Colonic mucosa (tissue), 4 donors: ENCODE data around the gene UNC13B. TPM values are rescaled to one million over a fixed set of nuclear protein-coding genes. Genes with fewer than 3 reads are reported as not detected.

ENCODE experiments used
- DNase-seq: peaks from one replicate; pipeline ENCODE4 v3.0.0-alpha.2; 2020
- H3K27ac ChIP-seq: fragments of 200-600 bp; one replicate; pipeline ENCODE4 v1.8.0; 2021
- H3K27me3 ChIP-seq: fragments of 200-600 bp; one replicate; pipeline ENCODE4 v1.8.0; 2021
- H3K36me3 ChIP-seq: fragments of 200-600 bp; one replicate; pipeline ENCODE4 v1.8.0; 2021
- H3K4me1 ChIP-seq: fragments of 200-600 bp; one replicate; pipeline ENCODE4 v1.8.0; 2021; ENCODE audit warnings: mild to moderate bottlenecking
- H3K4me3 ChIP-seq: fragments of 200-600 bp; one replicate; pipeline ENCODE4 v1.8.0; 2021
- H3K9ac ChIP-seq, 2 donors: one replicate each; pipeline ENCODE4 v1.7.0; 2013; ENCODE audit warnings: control low read depth in 2 of 2, low read depth in 2 of 2, low read length in 2 of 2
- H3K9me3 ChIP-seq: fragments of 200-600 bp; one replicate; pipeline ENCODE4 v1.8.0; 2021
- intact Hi-C: fragments of 100-400 bp; cut with DNase I; formaldehyde crosslinking; loops from one replicate; pipeline ENCODE4 v1.14.1; 2022
- total RNA-seq, 2 donors: library from RNA; stranded (reverse); fragmentation: NEBNext Ultra II Directional in 1 of 2; extraction: Animal tissue kit (Norgen Biotek cat#: 25700) in 1 of 2; gene quantifications; one replicate each; pipeline ENCODE4 v1.2.1, GENCODE V29; 2021
- TF ChIP-seq, protein P1 (sequence below): fragments of 200-600 bp; IDR thresholded peaks from one replicate; pipeline ENCODE4 v1.8.0; 2022; ENCODE audit warnings: antibody characterized with exemption, mild to moderate bottlenecking
- donor health status: healthy.
- donor health status: DM: no; HTN: no; CAD: no.
- donor health status: DM: no; HTN: no; CAD: no.

Gene UNC13B
- total RNA-seq, 2 donors from 2014 or later, result 43.6 to 56.1 TPM

DNA sequence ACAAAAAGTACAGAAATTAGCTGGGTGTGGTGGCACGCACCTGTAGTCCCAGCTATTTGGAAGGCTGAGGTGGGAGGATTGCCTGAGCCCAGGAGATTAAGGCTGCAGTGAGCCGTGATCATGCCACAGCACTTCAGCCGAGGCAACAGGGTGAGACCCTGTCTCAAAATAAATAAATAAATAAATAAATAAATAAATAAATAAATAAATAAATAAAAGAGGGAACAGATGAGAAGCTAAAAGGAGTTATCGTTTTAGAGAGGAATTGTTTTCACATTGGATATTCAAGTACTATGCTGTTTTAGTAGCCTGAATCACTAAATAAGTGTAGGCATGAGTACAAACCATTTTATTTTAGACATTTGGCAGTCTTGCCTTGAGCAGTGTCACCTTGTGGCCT lies 151.7 kb downstream of the UNC13B start:
- Histone ChIP-seq H3K4me3 (no peak overlapping the region), H3K36me3 (peaks cover 7% of the 10 kb centered on the region), H3K9me3 (no peaks in the 10 kb centered on the region), H3K9ac (no peak overlapping the region), H3K27ac (no peak overlapping the region), H3K27me3 (no peaks in the 10 kb centered on the region), H3K4me1 (no peaks in the 10 kb centered on the region)
- TF ChIP-seq, protein P1, sequence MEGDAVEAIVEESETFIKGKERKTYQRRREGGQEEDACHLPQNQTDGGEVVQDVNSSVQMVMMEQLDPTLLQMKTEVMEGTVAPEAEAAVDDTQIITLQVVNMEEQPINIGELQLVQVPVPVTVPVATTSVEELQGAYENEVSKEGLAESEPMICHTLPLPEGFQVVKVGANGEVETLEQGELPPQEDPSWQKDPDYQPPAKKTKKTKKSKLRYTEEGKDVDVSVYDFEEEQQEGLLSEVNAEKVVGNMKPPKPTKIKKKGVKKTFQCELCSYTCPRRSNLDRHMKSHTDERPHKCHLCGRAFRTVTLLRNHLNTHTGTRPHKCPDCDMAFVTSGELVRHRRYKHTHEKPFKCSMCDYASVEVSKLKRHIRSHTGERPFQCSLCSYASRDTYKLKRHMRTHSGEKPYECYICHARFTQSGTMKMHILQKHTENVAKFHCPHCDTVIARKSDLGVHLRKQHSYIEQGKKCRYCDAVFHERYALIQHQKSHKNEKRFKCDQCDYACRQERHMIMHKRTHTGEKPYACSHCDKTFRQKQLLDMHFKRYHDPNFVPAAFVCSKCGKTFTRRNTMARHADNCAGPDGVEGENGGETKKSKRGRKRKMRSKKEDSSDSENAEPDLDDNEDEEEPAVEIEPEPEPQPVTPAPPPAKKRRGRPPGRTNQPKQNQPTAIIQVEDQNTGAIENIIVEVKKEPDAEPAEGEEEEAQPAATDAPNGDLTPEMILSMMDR, result no peak
- DNase-seq, result no peak
- intact Hi-C loops, result no loop called here

- TF ChIP-seq, protein P1, result no peak
- Histone ChIP-seq H3K27ac (no peak overlapping the region), H3K4me1 (no peaks in the 10 kb centered on the region), H3K9ac (no peak overlapping the region), H3K36me3 (peaks cover 7% of the 10 kb centered on the region), H3K27me3 (no peaks in the 10 kb centered on the region), H3K4me3 (no peak overlapping the region), H3K9me3 (no peaks in the 10 kb centered on the region)
- intact Hi-C loops, result no loop called here
- no peak for DNase-seq
These were observed 152.1 kb downstream of the UNC13B start for GRCh38 chr9:35313916-35314315.

DNA sequence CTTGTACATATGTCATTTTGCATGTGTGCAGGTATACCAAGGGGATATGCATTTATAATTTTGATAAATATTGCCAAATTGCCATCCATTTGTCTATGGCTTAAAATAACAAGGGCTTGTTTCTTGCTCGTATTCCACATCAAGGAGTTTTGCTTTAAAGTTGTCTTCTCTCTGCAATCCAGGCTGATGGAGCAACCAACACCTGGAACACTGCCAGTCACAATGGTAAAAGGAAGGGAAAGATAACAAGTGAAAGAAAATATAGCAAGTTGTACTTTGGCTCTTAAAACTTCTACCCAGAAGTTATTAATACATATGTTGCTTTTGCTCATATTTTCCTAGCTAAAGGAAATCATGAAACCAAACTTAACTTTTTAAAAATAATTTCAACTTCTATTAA lies 156.9 kb downstream of the UNC13B start:
- DNase-seq, result no peak
- intact Hi-C loops, result no loop called here
- Histone ChIP-seq H3K36me3 (no peaks in the 10 kb centered on the region), H3K9me3 (no peaks in the 10 kb centered on the region), H3K9ac (no peak overlapping the region), H3K27ac (no peak overlapping the region), H3K4me1 (no peaks in the 10 kb centered on the region), H3K27me3 (no peaks in the 10 kb centered on the region), H3K4me3 (no peak overlapping the region)
- TF ChIP-seq, protein P1, result no peak

DNA sequence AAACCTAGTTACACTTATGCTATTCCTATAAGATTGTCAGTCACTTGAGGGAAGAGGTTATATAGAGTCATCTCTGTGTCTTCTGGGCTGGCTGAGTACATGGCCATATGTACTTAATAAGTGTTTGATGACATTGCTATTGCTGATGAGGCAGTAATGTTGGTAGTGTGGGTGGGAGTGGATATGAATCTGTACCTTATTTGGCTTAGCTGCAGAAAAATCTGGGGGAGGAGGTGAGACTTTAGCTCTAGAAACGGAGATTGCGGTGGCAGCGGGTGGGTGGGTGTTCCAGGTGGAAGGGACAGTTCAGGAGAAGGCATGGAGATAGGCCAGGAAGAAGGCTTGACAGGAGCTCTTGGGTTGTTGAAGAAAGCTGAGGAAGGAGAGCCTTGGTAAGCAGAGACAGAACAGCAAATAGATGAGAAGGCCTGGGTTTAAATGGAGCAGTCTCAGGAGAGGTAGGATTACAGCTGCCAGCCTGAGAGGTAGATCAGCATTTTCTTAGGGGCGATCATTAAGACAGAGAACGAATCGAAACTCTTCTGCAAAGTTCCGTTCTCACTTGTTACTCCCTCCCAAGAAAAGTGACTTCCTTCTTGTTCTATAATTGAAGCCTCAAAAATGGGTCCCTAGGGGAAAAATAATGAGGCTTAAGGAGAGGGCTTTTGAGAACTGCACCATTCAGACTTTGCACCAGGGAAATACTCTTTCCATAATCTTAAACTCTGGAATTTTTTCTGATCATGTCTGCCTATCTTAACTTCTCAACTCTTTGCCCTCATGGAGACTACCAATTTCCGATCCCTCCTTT lies 160.5 kb downstream of the UNC13B start:
- Histone ChIP-seq H3K27me3 (no peaks in the 10 kb centered on the region), H3K27ac (no peak overlapping the region), H3K9ac (no peak overlapping the region), H3K9me3 (no peaks in the 10 kb centered on the region), H3K4me1 (no peaks in the 10 kb centered on the region), H3K36me3 (no peaks in the 10 kb centered on the region), H3K4me3 (no peak overlapping the region)
- no peak for DNase-seq
- intact Hi-C loops, result no loop called here
- TF ChIP-seq, protein P1, result no peak

- no peaks in the 10 kb centered on the region for H3K27me3 ChIP-seq
- H3K9me3 ChIP-seq, result no peaks in the 10 kb centered on the region
- H3K9ac ChIP-seq, result no peak overlapping the region
- intact Hi-C loops, result no loop called here
- TF ChIP-seq, protein P1, result no peak
- DNase-seq, result no peak
- H3K4me3 ChIP-seq, result no peak overlapping the region
- no peaks in the 10 kb centered on the region for H3K36me3 ChIP-seq
- no peaks in the 10 kb centered on the region for H3K4me1 ChIP-seq
- H3K27ac ChIP-seq, result no peak overlapping the region
These were observed 163.2 kb downstream of the UNC13B start for GRCh38 chr9:35324966-35325365.
